Ectodermal cell (in vitro differentiated cells): ENCODE measurements around the gene DDOST.
A peak's percentile ranks its signal among the peaks of the same experiment; 100 is the strongest.

Source experiments
- H3K27ac ChIP-seq: 2 replicates; pipeline ENCODE4 v1.7.0; 2013; ENCODE audit warnings: mild to moderate bottlenecking, low read depth, low read length; ENCODE audit not compliant: insufficient read depth, poor library complexity, severe bottlenecking
- H3K27me3 ChIP-seq: 2 replicates; pipeline ENCODE4 v1.7.0; 2013; ENCODE audit warnings: mild to moderate bottlenecking, low read length; ENCODE audit not compliant: insufficient read depth, control insufficient read depth, poor library complexity, severe bottlenecking
- H3K36me3 ChIP-seq: one replicate; pipeline ENCODE4 v1.7.0; 2013; ENCODE audit warnings: low read length; ENCODE audit not compliant: control insufficient read depth, insufficient read depth
- H3K4me1 ChIP-seq: one replicate; pipeline ENCODE4 v1.7.0; 2013; ENCODE audit warnings: low read length; ENCODE audit not compliant: control insufficient read depth, insufficient read depth
- H3K4me3 ChIP-seq: 2 replicates; pipeline ENCODE4 v1.7.0; 2013; ENCODE audit warnings: low read depth, low read length, control low read depth; ENCODE audit not compliant: insufficient read depth
- H3K9me3 ChIP-seq: 2 replicates; pipeline ENCODE4 v1.7.0; 2013; ENCODE audit warnings: mild to moderate bottlenecking, low read length, moderate library complexity; ENCODE audit not compliant: control insufficient read depth
- WGBS, 2 experiments: methylation state at CpG; one replicate each; pipeline ENCODE4 v1.1.7; 2013; ENCODE audit warnings: missing lambda C conversion rate in 2 of 2; 5-methylcytosine and 5-hydroxymethylcytosine counted together

The DDOST gene

DNA sequence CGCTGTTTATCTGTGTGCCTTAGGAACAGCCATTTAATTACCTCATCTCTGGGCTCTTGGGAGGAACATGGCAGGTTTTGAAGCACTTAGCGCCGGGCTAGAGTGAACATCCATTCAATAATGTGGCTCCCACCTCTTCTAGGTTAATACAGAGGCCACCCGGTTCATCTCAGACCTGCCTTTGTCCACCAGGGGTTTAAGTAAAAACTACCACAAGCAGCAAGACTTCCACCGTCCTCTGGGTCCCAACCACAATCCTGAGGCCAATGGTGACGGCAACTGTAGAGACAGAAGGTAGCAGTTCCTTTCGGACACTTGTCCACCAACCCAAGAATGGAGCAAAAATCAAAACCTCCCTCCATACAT is 924 bp upstream of the DDOST start:
- Histone ChIP-seq H3K27ac (no peak overlapping the region), H3K36me3 (peaks cover 6% of the 10 kb centered on the region), H3K27me3 (no peaks in the 10 kb centered on the region), H3K4me3 (peak overlapping the region; percentile 84), H3K9me3 (no peaks in the 10 kb centered on the region), H3K4me1 (peaks cover 18% of the 10 kb centered on the region)
- 73 to 74% methylated on average over 7 of the region's 7 CpGs for whole genome bisulfite sequencing, 2 experiments

DNA sequence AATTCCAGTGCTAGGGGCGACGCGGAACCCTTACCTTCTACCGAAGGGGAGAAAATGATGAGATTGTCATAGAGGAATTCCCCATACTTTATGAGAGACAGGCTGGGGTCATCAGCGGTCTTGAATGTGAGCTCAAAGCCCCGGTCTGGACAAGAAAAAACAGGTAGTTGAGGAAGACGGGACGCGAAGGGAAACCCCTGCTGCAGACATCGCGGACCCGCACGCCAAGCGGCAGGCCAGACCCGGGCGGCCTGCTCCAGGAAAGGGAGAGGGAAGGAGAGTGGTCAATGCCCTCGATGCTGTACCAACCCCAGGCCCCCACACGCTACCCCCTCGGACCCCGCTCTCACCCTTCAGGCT is 342 bp downstream of the DDOST start:
- 1% methylated on average over 20 of the region's 20 CpGs for WGBS, 2 experiments
- Histone ChIP-seq H3K27ac (no peak overlapping the region), H3K9me3 (no peaks in the 10 kb centered on the region), H3K27me3 (no peaks in the 10 kb centered on the region), H3K4me3 (peak overlapping the region; percentile 84), H3K36me3 (peaks cover 14% of the 10 kb centered on the region), H3K4me1 (peaks cover 18% of the 10 kb centered on the region)

DNA sequence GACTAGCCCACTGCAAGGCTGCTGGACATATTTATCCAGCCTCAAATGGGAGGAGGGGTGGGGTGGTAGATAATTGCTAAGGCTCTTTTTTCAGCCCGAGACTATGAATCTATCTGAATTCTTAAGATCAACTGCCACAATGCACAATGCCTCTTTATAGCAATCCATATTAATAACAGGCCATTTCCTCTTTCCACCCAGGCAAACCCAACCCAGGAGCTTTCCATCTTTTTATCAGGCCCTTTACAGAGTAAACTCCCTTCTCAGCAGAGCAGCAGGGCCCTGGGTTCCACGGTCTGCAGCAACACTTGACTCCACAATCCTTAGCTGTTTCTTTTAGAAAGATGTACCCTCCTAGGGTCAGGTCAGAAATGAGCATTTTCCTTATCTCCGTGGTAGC is 806 bp downstream of the DDOST start:
- peaks cover 18% of the 10 kb centered on the region for H3K4me1 ChIP-seq
- WGBS, 2 experiments = 27 to 33% methylated on average over 3 of the region's 3 CpGs
- H3K9me3 ChIP-seq = no peaks in the 10 kb centered on the region
- H3K27me3 ChIP-seq = no peaks in the 10 kb centered on the region
- H3K36me3 ChIP-seq = peaks cover 14% of the 10 kb centered on the region
- no peak overlapping the region for H3K27ac ChIP-seq
- H3K4me3 ChIP-seq = peak overlapping the region; percentile 84

DNA sequence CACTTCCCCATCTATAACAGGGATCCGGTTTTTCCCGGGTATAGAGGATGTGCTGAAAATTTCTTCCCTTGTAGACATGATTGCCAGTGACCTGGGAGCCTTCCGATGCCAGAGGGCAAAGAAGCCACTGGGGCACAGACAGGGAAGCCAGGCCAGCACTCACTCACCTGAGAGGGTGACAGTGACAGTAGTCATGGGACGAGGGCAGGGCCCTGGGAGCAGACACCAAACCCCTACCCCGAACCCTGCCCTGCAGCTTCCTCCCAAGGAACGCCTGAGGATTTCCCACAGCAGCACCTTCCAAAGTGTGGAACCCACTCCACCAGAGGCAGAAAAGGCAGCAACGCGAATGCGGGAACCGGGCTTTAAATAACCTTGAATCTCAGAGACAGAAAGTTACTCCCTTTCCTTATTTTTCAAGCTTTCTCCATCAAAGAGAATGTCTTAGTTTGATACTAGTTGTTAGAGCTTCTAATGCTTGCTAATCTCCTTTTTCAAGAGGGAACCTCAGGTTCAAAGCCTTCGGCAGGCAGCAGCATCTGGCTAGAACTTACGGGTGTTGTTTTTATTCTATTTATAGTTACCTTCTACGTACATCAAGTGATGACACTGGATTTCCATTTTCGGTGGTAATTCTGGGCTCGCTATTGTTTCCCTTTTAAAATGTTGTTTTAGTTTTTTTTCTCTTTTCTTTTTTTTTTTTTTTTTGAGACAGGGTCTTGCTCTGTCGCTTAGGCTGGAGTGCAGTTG is 2.8 kb downstream of the DDOST start:
- Histone ChIP-seq H3K9me3 (no peaks in the 10 kb centered on the region), H3K4me3 (no peak overlapping the region), H3K36me3 (peaks cover 28% of the 10 kb centered on the region), H3K4me1 (peaks cover 18% of the 10 kb centered on the region), H3K27ac (no peak overlapping the region), H3K27me3 (no peaks in the 10 kb centered on the region)
- 90 to 96% methylated on average over 16 of the region's 16 CpGs for WGBS, 2 experiments

DNA sequence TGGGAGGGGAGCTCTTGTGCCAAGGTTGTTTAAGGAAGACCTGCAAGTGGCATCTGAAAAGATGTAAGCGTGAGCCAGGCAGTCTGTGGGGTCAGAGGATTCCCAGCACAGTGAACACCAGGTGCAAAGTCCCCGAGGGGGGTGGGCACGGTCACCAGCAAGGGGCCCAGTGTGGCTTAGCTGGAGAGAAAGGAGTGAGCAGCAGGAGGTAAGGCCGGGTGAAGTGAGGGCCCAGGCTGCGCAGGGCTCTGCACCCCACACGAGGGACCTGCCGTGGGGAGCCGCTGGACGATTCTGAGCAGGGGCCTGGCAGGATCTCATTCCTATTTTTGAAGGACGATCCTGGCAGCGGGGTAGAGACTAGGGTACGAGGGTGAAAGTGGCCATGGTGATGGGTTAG is 4.1 kb downstream of the DDOST start:
- H3K4me1 ChIP-seq = peaks cover 14% of the 10 kb centered on the region
- WGBS, 2 experiments = 94 to 96% methylated on average over 12 of the region's 12 CpGs
- no peak overlapping the region for H3K4me3 ChIP-seq
- H3K9me3 ChIP-seq = no peaks in the 10 kb centered on the region
- no peaks in the 10 kb centered on the region for H3K27me3 ChIP-seq
- H3K27ac ChIP-seq = no peak overlapping the region
- peaks cover 41% of the 10 kb centered on the region for H3K36me3 ChIP-seq

- Histone ChIP-seq H3K27me3 (no peaks in the 10 kb centered on the region), H3K9me3 (no peaks in the 10 kb centered on the region), H3K27ac (no peak overlapping the region), H3K4me1 (no peaks in the 10 kb centered on the region), H3K36me3 (peaks cover 54% of the 10 kb centered on the region), H3K4me3 (no peak overlapping the region)
- 88 to 89% methylated on average over 20 of the region's 20 CpGs for WGBS, 2 experiments
These were observed 7.0 kb downstream of the DDOST start for GRCh38 chr1:20654104-20654690.

- Histone ChIP-seq H3K4me1 (no peaks in the 10 kb centered on the region), H3K36me3 (peaks cover 47% of the 10 kb centered on the region), H3K9me3 (no peaks in the 10 kb centered on the region), H3K4me3 (no peak overlapping the region), H3K27me3 (no peaks in the 10 kb centered on the region), H3K27ac (no peak overlapping the region)
- WGBS, 2 experiments = 96 to 98% methylated on average over 15 of the region's 15 CpGs
These were observed 8.9 kb downstream of the DDOST start for GRCh38 chr1:20652300-20652699.

DNA sequence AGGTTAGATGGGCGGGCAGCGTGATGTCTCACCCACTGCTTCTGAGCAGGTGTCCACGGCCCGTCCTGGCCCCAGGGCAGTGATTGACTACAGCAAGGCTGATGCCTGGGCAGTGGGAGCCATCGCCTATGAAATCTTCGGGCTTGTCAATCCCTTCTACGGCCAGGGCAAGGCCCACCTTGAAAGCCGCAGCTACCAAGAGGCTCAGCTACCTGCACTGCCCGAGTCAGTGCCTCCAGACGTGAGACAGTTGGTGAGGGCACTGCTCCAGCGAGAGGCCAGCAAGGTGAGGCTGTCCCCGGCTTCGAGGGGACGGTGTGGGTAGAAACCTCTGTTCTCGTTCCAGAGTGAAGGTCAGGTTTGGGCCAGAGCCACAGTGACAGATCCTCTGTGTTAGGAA is 12.2 kb downstream of the DDOST start:
- Histone ChIP-seq H3K36me3 (peaks cover 31% of the 10 kb centered on the region), H3K27me3 (no peaks in the 10 kb centered on the region), H3K4me1 (no peaks in the 10 kb centered on the region), H3K4me3 (no peak overlapping the region), H3K9me3 (no peaks in the 10 kb centered on the region), H3K27ac (no peak overlapping the region)
- WGBS, 2 experiments = 95 to 96% methylated on average over 15 of the region's 15 CpGs

DNA sequence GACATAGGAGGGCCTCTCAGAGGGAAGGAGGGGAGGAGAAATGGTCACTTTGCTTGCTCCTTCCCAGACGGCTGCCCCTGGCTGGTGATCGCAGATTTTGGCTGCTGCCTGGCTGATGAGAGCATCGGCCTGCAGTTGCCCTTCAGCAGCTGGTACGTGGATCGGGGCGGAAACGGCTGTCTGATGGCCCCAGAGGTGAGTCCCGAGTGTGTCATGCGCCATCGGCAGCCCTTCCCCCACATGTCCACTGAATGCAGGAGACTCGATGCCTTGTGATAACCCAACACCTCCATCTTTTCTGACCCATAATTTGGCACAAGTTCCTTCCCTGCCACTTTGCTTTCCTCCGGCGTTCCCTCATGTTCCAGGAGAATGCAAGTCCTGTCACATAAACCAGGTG is 12.7 kb downstream of the DDOST start:
- 93 to 95% methylated on average over 13 of the region's 13 CpGs for WGBS, 2 experiments
- no peak overlapping the region for H3K4me3 ChIP-seq
- no peaks in the 10 kb centered on the region for H3K4me1 ChIP-seq
- no peak overlapping the region for H3K27ac ChIP-seq
- H3K36me3 ChIP-seq = peaks cover 26% of the 10 kb centered on the region
- H3K9me3 ChIP-seq = no peaks in the 10 kb centered on the region
- H3K27me3 ChIP-seq = no peaks in the 10 kb centered on the region

- H3K4me3 ChIP-seq = no peak overlapping the region
- 86 to 87% methylated on average over 14 of the region's 14 CpGs for WGBS, 2 experiments
- H3K27me3 ChIP-seq = no peaks in the 10 kb centered on the region
- no peaks in the 10 kb centered on the region for H3K4me1 ChIP-seq
- H3K36me3 ChIP-seq = peaks cover 7% of the 10 kb centered on the region
- no peak overlapping the region for H3K27ac ChIP-seq
- no peaks in the 10 kb centered on the region for H3K9me3 ChIP-seq
These were observed 15.8 kb downstream of the DDOST start for GRCh38 chr1:20645414-20645813.
